Keratinocyte (primary cell): Measurements from ENCODE around the gene RAP2A.

Experiments
- EZH2 ChIP-seq: IDR thresholded peaks from one replicate; pipeline ENCODE4 v1.6.1; 2012; ENCODE audit warnings: inconsistent platforms, mild to moderate bottlenecking, low read length, moderate library complexity
- TF ChIP-seq, protein P1 (sequence below), 3 experiments: IDR thresholded peaks in 1 of 3; conservative IDR thresholded peaks in 1 of 3; optimal IDR thresholded peaks in 1 of 3; 2 replicates in 2 of 3; 3 replicates in 1 of 3; pipeline versions ENCODE3 to v1.5.1; 2011; ENCODE audit warnings: low read length in 3 of 3, mild to moderate bottlenecking in 3 of 3, moderate library complexity in 2 of 3, control low read depth in 1 of 3, inconsistent platforms in 1 of 3; ENCODE audit not compliant: insufficient read depth in 2 of 3; ENCODE audit errors: extremely low read depth in 1 of 3

DNA sequence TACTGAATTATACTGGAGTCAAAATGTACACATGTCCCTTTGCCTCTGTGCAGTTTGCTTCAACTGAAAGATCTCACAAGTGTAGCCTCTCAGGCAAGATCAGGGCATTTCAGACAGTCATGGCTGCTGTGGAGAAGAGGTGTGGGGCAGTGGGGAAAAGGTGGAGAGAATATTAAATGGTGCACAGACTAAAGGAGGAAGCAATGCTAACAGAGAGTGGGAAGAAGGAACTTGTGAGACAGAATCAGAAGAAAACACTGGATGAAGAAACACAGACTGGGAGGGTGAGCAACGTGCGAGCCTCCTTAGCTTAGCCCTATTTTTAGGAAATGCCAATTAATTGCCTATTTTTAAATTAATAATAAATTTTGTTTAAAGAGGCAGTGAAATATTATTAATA lies 49.6 kb upstream of the RAP2A start:
- TF ChIP-seq, protein P1, sequence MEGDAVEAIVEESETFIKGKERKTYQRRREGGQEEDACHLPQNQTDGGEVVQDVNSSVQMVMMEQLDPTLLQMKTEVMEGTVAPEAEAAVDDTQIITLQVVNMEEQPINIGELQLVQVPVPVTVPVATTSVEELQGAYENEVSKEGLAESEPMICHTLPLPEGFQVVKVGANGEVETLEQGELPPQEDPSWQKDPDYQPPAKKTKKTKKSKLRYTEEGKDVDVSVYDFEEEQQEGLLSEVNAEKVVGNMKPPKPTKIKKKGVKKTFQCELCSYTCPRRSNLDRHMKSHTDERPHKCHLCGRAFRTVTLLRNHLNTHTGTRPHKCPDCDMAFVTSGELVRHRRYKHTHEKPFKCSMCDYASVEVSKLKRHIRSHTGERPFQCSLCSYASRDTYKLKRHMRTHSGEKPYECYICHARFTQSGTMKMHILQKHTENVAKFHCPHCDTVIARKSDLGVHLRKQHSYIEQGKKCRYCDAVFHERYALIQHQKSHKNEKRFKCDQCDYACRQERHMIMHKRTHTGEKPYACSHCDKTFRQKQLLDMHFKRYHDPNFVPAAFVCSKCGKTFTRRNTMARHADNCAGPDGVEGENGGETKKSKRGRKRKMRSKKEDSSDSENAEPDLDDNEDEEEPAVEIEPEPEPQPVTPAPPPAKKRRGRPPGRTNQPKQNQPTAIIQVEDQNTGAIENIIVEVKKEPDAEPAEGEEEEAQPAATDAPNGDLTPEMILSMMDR (optimal IDR thresholded peaks at IDR 0.05 in 1 of 3, IDR thresholded peaks at IDR 0.05 in 1 of 3, conservative IDR thresholded peaks at IDR 0.05 in 1 of 3; ENCODE audit: extremely low read depth in 1 of 3, insufficient read depth in 2 of 3, low read length in 3 of 3), result no peak
- no peak for TF ChIP-seq EZH2
